ENCODE results near the gene SPTBN4. TPM values are rescaled to one million over a fixed set of nuclear protein-coding genes. Genes with fewer than 3 reads are reported as not detected.

SPTBN4 gene
- polyA plus RNA-seq, 1 of the 3 experiments (the other 2 are of a cell fraction) = 3.1 TPM

GRCh38 chr19:40420766-40421765 lies 45.7 kb upstream of the SPTBN4 start:
- H4K20me1 ChIP-seq (ENCODE audit: insufficient read depth) = no peaks in the 10 kb centered on the region
- no peaks in the 10 kb centered on the region for H3K9me3 ChIP-seq
- H3K4me1 ChIP-seq (ENCODE audit: control insufficient read depth in 1 of 2, insufficient read depth in 2 of 2, low read depth in 1 of 2, low read length in 1 of 2) = peaks cover 6 to 17% of the 10 kb centered on the region in 2 experiments; a peak in 3 of 4 replicates
- H2AFZ ChIP-seq (ENCODE audit: low read depth) = peak overlapping the region; percentile 72; the same call in 1 of the 2 replicates
- H3K27me3 ChIP-seq (ENCODE audit: insufficient read depth) = no peaks in the 10 kb centered on the region
- POLR2A ChIA-PET = interaction anchor here (0.6 to 1.9 kb wide), 8 partner anchors 9 to 231 kb away, joined by 3 to 17 read pairs (median 4); partner anchors contain the start of genes BLVRB and SERTAD3
- H3F3A ChIP-seq (replicated peaks; ENCODE audit: insufficient read depth) = peaks cover 37% of the 10 kb centered on the region
- CTCF ChIA-PET = interaction anchor here (0.6 to 2.6 kb wide), 30 partner anchors 9 to 843 kb away, joined by 3 to 27 read pairs (median 4); partner anchors contain the start of genes BLVRB, C19orf47, PLD3 and PRX
- H3K79me2 ChIP-seq (ENCODE audit: insufficient read depth) = peaks cover 36% of the 10 kb centered on the region
- 12% methylated on average over 19 of the region's 56 CpGs for WGBS (ENCODE audit: low lambda C conversion rate)
- H3K9ac ChIP-seq = peak overlapping the region; percentile 82
- H3K4me2 ChIP-seq = peak overlapping the region; percentile 87
- H3K36me3 ChIP-seq (replicated peaks in 1 of 2; ENCODE audit: control insufficient read depth in 1 of 2, insufficient read depth in 2 of 2, low read length in 1 of 2) = peaks cover 7 to 15% of the 10 kb centered on the region in 2 experiments
- peak; percentile 91 for DNase-seq
- no peaks in the 10 kb centered on the region for H3K9me2 ChIP-seq
- H3K27ac ChIP-seq (ENCODE audit: low read depth in 2 of 2, low read length in 1 of 2) = peak overlapping the region; percentile 92 to 97
- peak overlapping the region; percentile 52 to 67 for H3K4me3 ChIP-seq (ENCODE audit: low read depth in 2 of 2, low read length in 1 of 2)
- TF ChIP-seq EP300 (IDR thresholded peaks at IDR 0.05; ENCODE audit: borderline replicate concordance in 1 of 2, low read depth in 1 of 2, low read length in 1 of 2) (peak in 1 of 2 experiments; percentile 48; a peak in 1 of 4 replicates), TAF1 (IDR thresholded peaks at IDR 0.05; ENCODE audit: borderline replicate concordance, low read depth, low read length) (peak; percentile 45), YY1 (IDR thresholded peaks at IDR 0.05; ENCODE audit: low read depth) (no peak), POLR2AphosphoS5 (IDR thresholded peaks at IDR 0.05; ENCODE audit: low read depth, low read length) (no peak; the same call in 1 of the 2 replicates), GABPA (IDR thresholded peaks at IDR 0.05; ENCODE audit: low read depth) (peak; percentile 48; the same call in 1 of the 2 replicates), MEF2A (IDR thresholded peaks at IDR 0.05; ENCODE audit: borderline replicate concordance, low read depth) (no peak), CTCF (IDR thresholded peaks at IDR 0.05) (peak; percentile 97), CHD2 (IDR thresholded peaks at IDR 0.05; ENCODE audit: low read length, partially characterized antibody) (peak; percentile 42), MAX (IDR thresholded peaks at IDR 0.05; ENCODE audit: low read depth) (peak; percentile 76), PBX3 (IDR thresholded peaks at IDR 0.05) (no peak), JUND (IDR thresholded peaks at IDR 0.05) (no peak), TCF12 (IDR thresholded peaks at IDR 0.05) (peak; percentile 71), FOXJ3 (CRISPR knock-in tag; IDR thresholded peaks at IDR 0.05) (peak; percentile 19; the same call in 1 of the 2 replicates), SIN3A (IDR thresholded peaks at IDR 0.05; ENCODE audit: borderline replicate concordance, low read depth, low read length) (peak; percentile 75; the same call in 1 of the 2 replicates), RAD21 (IDR thresholded peaks at IDR 0.05; ENCODE audit: low read length) (peak; percentile 59), RCOR1 (IDR thresholded peaks at IDR 0.05; ENCODE audit: low read length) (0 out of 2 replicates have a peak, but pooled peaks have one; percentile 31), IRF3 (IDR thresholded peaks at IDR 0.05; ENCODE audit: low read depth, low read length) (no peak), RXRA (IDR thresholded peaks at IDR 0.05; ENCODE audit: borderline replicate concordance, low read depth) (no peak), RFX5 (IDR thresholded peaks at IDR 0.05; ENCODE audit: low read length) (no peak), USF1 (IDR thresholded peaks at IDR 0.05; ENCODE audit: borderline replicate concordance, low read depth) (no peak; the same call in 1 of the 2 replicates), NRF1 (IDR thresholded peaks at IDR 0.05; ENCODE audit: low read depth, low read length) (peak; percentile 58), EZH2phosphoT487 (IDR thresholded peaks at IDR 0.05; ENCODE audit: borderline replicate concordance, low read depth) (no peak), SMC3 (IDR thresholded peaks at IDR 0.05; ENCODE audit: low read depth, low read length) (peak; percentile 71), MXI1 (IDR thresholded peaks at IDR 0.05; ENCODE audit: low read depth, low read length) (peak; percentile 72; the same call in 1 of the 2 replicates), ZBTB33 (IDR thresholded peaks at IDR 0.05; ENCODE audit: borderline replicate concordance, low read depth) (no peak)
